GM12875 (cell line): ENCODE measurements around the gene ARCN1.
A peak's percentile ranks its signal among the peaks of the same experiment; 100 is the strongest.
"Not testable (repeated sequence)": the region's sequence is repeated elsewhere in the genome, so short reads cannot be mapped to it uniquely, and the experiment has no call there.

Experiments used
- H3K4me3 ChIP-seq: one replicate; pipeline ENCODE4 v1.5.1; 2011; ENCODE audit warnings: low read depth, low read length, control low read depth
- TF ChIP-seq, protein P1 (sequence below): IDR thresholded peaks from 2 replicates; pipeline ENCODE4 v1.5.1; 2011; ENCODE audit warnings: low read depth, mild to moderate bottlenecking, control low read depth, inconsistent platforms, low read length, moderate library complexity, borderline replicate concordance; ENCODE audit not compliant: insufficient read depth

Gene ARCN1

DNA sequence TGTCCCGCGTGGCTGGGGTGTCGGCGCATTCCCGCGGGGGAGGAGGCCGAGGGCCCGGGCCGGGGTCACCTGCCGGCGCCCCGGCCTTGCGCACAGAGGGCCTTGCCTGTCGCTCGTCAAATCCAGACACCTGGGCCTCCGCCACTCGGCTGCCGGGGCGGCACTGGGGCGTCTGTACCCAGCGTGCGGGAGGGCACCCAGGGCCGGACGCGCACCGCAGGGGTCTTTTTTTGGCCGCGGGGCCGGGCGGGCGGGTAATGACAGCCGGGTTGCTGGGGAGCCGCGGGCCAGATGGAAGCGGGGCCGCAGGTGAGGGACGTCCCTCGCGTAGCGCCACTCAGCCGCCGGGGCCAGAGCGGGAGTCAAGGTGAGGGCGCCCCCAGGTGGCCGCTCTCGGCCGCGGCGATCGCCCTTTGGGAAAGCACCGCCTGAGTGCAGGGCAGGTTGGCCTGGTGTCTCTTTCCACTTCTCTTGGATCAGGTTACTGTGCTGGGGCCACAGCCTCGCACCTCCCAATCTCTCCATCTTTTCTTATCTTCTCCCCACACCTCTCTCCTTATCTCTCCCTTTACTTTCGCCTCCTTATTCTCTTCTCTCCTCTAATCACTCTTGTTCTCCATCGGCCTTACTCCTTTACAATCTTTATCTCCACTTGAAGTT lies 38.7 kb downstream of the ARCN1 start:
- no peak overlapping the region for H3K4me3 ChIP-seq
- TF ChIP-seq, protein P1, sequence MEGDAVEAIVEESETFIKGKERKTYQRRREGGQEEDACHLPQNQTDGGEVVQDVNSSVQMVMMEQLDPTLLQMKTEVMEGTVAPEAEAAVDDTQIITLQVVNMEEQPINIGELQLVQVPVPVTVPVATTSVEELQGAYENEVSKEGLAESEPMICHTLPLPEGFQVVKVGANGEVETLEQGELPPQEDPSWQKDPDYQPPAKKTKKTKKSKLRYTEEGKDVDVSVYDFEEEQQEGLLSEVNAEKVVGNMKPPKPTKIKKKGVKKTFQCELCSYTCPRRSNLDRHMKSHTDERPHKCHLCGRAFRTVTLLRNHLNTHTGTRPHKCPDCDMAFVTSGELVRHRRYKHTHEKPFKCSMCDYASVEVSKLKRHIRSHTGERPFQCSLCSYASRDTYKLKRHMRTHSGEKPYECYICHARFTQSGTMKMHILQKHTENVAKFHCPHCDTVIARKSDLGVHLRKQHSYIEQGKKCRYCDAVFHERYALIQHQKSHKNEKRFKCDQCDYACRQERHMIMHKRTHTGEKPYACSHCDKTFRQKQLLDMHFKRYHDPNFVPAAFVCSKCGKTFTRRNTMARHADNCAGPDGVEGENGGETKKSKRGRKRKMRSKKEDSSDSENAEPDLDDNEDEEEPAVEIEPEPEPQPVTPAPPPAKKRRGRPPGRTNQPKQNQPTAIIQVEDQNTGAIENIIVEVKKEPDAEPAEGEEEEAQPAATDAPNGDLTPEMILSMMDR, result peak; percentile 92

DNA sequence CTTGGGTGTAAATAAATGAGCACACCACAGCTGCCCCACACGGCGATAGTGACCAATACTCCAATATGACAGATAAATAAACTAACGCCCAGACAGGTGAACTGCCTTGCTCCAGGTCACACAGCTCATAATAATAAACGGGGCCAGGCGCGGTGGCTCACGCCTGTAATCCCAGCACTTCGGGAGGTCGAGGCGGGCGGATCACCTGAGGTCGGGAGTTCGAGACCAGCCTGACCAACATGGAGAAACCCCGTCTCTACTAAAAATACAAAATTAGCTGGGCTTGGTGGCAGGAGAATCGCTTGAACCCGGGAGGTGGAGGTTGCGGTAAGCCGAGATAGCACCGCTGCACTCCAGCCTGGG lies 39.2 kb downstream of the ARCN1 start:
- H3K4me3 ChIP-seq, result not testable (repeated sequence)

DNA sequence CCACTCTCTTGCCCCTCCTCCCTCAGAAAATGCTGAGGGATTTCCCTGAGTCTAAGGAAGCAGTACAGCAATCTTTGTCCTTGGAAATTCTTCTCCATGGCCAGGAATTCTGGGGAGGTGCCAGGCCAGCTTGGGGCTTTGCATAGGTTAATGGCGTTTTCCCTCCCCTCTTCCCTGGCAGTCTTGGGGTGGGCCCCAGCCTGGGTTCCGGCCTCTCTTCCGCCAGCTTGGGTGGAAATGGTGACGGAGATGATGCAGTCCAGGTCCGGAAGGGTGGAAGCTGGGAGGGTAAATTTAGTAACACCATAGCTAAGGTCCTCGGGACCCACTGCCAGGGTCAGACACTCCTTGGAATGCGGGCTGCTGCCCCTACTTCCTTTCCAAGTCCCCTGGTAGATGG lies 40.2 kb downstream of the ARCN1 start:
- no peak overlapping the region for H3K4me3 ChIP-seq
- TF ChIP-seq, protein P1, result no peak

DNA sequence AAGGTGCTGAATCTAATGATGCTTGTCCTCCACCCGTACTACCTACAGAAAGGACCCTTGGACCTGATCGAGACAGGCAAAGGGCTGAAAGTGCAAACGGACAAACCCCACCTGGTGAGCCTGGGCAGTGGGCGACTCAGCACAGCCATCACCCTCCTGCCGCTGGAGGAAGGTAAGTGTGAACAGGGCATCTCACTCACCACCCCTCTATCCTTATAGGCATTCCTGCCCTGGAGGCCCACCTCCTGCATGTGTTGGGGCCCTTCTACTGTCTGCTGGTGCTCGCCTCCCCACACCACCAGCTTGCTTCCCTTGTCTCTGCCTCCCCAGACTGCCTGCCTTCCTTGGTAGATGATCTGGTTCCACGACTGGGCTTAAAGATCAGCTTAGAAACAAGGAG lies 42.3 kb downstream of the ARCN1 start:
- TF ChIP-seq, protein P1, result no peak
- H3K4me3 ChIP-seq, result no peak overlapping the region

DNA sequence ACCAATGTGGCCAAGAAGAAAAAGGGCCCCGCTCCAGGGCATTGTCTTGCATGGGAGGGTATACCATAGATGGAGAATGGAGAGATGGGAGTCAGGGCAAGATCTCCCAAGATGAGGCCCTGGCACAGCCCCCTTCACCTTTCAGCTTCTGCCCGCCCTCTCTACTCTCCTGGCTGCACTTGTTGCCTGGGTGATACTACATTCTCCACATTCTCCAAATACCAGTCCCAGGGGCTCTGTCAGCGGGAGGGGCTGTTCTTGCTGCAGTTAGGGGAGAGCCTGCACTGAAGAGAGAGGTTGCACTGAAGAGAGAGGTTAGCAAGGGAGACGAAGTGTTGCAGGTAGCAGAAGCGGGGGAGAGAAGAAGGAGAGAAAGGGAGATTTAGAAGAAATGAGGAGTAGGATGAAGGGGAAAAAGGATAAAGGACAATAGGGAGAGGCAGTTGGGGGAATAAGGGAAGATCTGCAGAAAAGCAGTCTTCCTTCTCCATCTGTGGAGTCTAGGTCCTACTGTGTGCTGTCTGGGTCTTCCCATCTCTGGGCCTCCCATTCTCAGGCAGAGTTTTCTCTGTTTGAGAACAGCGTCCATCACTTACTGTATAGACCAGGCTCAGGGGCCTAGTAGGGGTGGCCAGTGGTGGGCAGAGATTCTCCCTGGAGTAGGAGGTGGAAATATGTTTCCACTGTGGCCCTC lies 43.2 kb downstream of the ARCN1 start:
- TF ChIP-seq, protein P1, result no peak
- no peak overlapping the region for H3K4me3 ChIP-seq

DNA sequence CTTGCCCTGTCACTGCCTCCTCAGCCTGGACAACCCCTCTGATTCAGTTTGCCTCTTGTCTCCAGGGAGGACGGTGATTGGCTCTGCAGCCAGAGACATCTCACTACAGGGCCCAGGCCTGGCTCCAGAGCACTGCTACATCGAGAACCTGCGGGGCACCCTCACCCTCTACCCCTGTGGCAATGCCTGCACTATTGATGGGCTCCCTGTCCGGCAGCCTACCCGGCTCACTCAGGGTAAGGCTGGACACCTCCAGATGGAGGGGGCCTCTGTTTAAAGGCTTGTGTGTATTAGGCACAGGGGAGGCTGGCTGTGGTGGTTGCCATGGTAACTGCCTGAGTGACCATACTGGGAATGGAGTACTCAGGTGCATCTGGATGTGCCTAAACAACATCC lies 43.8 kb downstream of the ARCN1 start:
- H3K4me3 ChIP-seq, result no peak overlapping the region
- TF ChIP-seq, protein P1, result no peak

GRCh38 chr11:118618115-118618990 lies 46.1 kb downstream of the ARCN1 start:
- no peak overlapping the region for H3K4me3 ChIP-seq
- TF ChIP-seq, protein P1, result no peak
